Spinal cord (tissue), 10 donors: Measurements from ENCODE around the gene HIVEP2. TPM values are rescaled to one million over a fixed set of nuclear protein-coding genes. Genes with fewer than 3 reads are reported as not detected.

Source experiments
- DNase-seq, 6 donors: peaks; one replicate each; pipeline versions ENCODE4 v3.0.0 to v3.0.0-alpha.2; 2013 to 2015; ENCODE audit warnings: low spot score in 6 of 6, low read depth in 4 of 6
- H3K27ac ChIP-seq: one replicate; pipeline ENCODE4 v1.5.1; 2013; ENCODE audit warnings: low read depth, low read length, control low read depth
- H3K27me3 ChIP-seq: one replicate; pipeline ENCODE4 v1.6.1; 2013; ENCODE audit warnings: low read length; ENCODE audit not compliant: control insufficient read depth, insufficient read depth
- H3K36me3 ChIP-seq: one replicate; pipeline ENCODE4 v1.6.1; 2013; ENCODE audit warnings: low read length; ENCODE audit not compliant: control insufficient read depth, insufficient read depth
- H3K4me1 ChIP-seq: one replicate; pipeline ENCODE4 v1.6.1; 2013; ENCODE audit warnings: low read length; ENCODE audit not compliant: control insufficient read depth, insufficient read depth
- H3K4me3 ChIP-seq: one replicate; pipeline ENCODE4 v1.5.1; 2013; ENCODE audit warnings: low read depth, low read length, control low read depth
- H3K9me3 ChIP-seq: one replicate; pipeline ENCODE4 v1.6.1; 2013; ENCODE audit warnings: low read length; ENCODE audit not compliant: control insufficient read depth, insufficient read depth
- WGBS: methylation state at CpG from one replicate; pipeline ENCODE4 v1.1.5; 2013; ENCODE audit warnings: missing lambda C conversion rate; ENCODE audit not compliant: insufficient coverage; 5-methylcytosine and 5-hydroxymethylcytosine counted together
- polyA plus RNA-seq, 2 donors: library from polyadenylated mRNA; unstranded; fragments of 120-200 nt; gene quantifications; one replicate each; pipeline ENCODE4 v1.2.1, GENCODE V29; 2013; ENCODE audit not compliant: insufficient read length in 2 of 2
- total RNA-seq, 2 donors: library from RNA; depleted of rRNA in 1 of 2; stranded (reverse); fragments of 120-200 nt in 1 of 2; fragments of >200 nt in 1 of 2; gene quantifications; one replicate each; pipeline versions ENCODE4 v1.2.3 to v1.2.4, GENCODE V29; 2013 to 2014
- donor health status: healthy.

HIVEP2 gene
- total and polyA plus RNA-seq, 4 donors, result 22.9 to 53.8 (median 28.2) TPM

- no CpG with 5 or more reads among the region's 1 CpG for WGBS
- no peaks in the 10 kb centered on the region for H3K27me3 ChIP-seq
- H3K36me3 ChIP-seq, result no peaks in the 10 kb centered on the region
These were observed 20.2 kb upstream of the HIVEP2 start for GRCh38 chr6:142965164-142965563.

GRCh38 chr6:142960098-142960497 is 15.1 kb upstream of the HIVEP2 start:
- Histone ChIP-seq H3K27me3 (no peaks in the 10 kb centered on the region), H3K9me3 (no peaks in the 10 kb centered on the region), H3K4me3 (no peak overlapping the region), H3K4me1 (no peaks in the 10 kb centered on the region), H3K36me3 (no peaks in the 10 kb centered on the region), H3K27ac (no peak overlapping the region)
- DNase-seq, result no peak

More at GRCh38 chr6:142965164-142965563, 20.2 kb upstream of the HIVEP2 start:
- no peak for DNase-seq
- H3K4me1 ChIP-seq, result no peaks in the 10 kb centered on the region
- H3K4me3 ChIP-seq, result no peak overlapping the region
- no peak overlapping the region for H3K27ac ChIP-seq
- no peaks in the 10 kb centered on the region for H3K9me3 ChIP-seq

GRCh38 chr6:142958343-142958742 is 13.4 kb upstream of the HIVEP2 start:
- 73% methylated on average over 3 of the region's 4 CpGs for WGBS
- no peak for DNase-seq
- no peaks in the 10 kb centered on the region for H3K9me3 ChIP-seq
- H3K36me3 ChIP-seq, result no peaks in the 10 kb centered on the region
- no peak overlapping the region for H3K4me3 ChIP-seq
- no peaks in the 10 kb centered on the region for H3K27me3 ChIP-seq
- H3K27ac ChIP-seq, result no peak overlapping the region
- no peaks in the 10 kb centered on the region for H3K4me1 ChIP-seq

GRCh38 chr6:142956726-142957125 is 11.8 kb upstream of the HIVEP2 start:
- Histone ChIP-seq H3K27me3 (no peaks in the 10 kb centered on the region), H3K9me3 (no peaks in the 10 kb centered on the region), H3K27ac (no peak overlapping the region), H3K36me3 (no peaks in the 10 kb centered on the region), H3K4me1 (no peaks in the 10 kb centered on the region), H3K4me3 (no peak overlapping the region)
- no peak for DNase-seq
- WGBS, result no CpG with 5 or more reads among the region's 1 CpG

GRCh38 chr6:142954844-142955243 is 9.9 kb upstream of the HIVEP2 start:
- Histone ChIP-seq H3K4me3 (no peak overlapping the region), H3K27me3 (no peaks in the 10 kb centered on the region), H3K9me3 (no peaks in the 10 kb centered on the region), H3K27ac (no peak overlapping the region), H3K4me1 (no peaks in the 10 kb centered on the region), H3K36me3 (no peaks in the 10 kb centered on the region)
- 100% methylated on average over 1 of the region's 2 CpGs for WGBS
- no peak for DNase-seq

- no peaks in the 10 kb centered on the region for H3K36me3 ChIP-seq
- no peaks in the 10 kb centered on the region for H3K27me3 ChIP-seq
- no peak for DNase-seq
- WGBS, result 60% methylated on average over 1 of the region's 5 CpGs
- no peaks in the 10 kb centered on the region for H3K4me1 ChIP-seq
- H3K9me3 ChIP-seq, result no peaks in the 10 kb centered on the region
- H3K4me3 ChIP-seq, result no peak overlapping the region
- H3K27ac ChIP-seq, result no peak overlapping the region
These were observed 8.6 kb upstream of the HIVEP2 start for GRCh38 chr6:142953373-142954273.

- Histone ChIP-seq H3K4me3 (no peak overlapping the region), H3K9me3 (no peaks in the 10 kb centered on the region), H3K36me3 (no peaks in the 10 kb centered on the region), H3K4me1 (no peaks in the 10 kb centered on the region), H3K27me3 (no peaks in the 10 kb centered on the region), H3K27ac (no peak overlapping the region)
- 96% methylated on average over 3 of the region's 3 CpGs for WGBS
- DNase-seq, result no peak
These were observed 7.6 kb upstream of the HIVEP2 start for GRCh38 chr6:142952614-142953013.

GRCh38 chr6:142950291-142950690 is 5.3 kb upstream of the HIVEP2 start:
- Histone ChIP-seq H3K4me3 (no peak overlapping the region), H3K4me1 (peaks cover 7% of the 10 kb centered on the region), H3K36me3 (no peaks in the 10 kb centered on the region), H3K27ac (no peak overlapping the region), H3K9me3 (no peaks in the 10 kb centered on the region), H3K27me3 (no peaks in the 10 kb centered on the region)
- DNase-seq, result no peak
- 100% methylated on average over 1 of the region's 1 CpG for WGBS

GRCh38 chr6:142947714-142948480 is 2.9 kb upstream of the HIVEP2 start:
- peak in 2 of 6 donors; percentile 55 to 76 for DNase-seq
- no peaks in the 10 kb centered on the region for H3K27me3 ChIP-seq
- H3K36me3 ChIP-seq, result no peaks in the 10 kb centered on the region
- H3K9me3 ChIP-seq, result no peaks in the 10 kb centered on the region
- WGBS, result 14% methylated on average over 1 of the region's 12 CpGs
- H3K27ac ChIP-seq, result peak overlapping the region; percentile 84
- peaks cover 11% of the 10 kb centered on the region for H3K4me1 ChIP-seq
- peak overlapping the region; percentile 86 for H3K4me3 ChIP-seq
